Prostate gland (tissue), 2 donors: ENCODE results near the gene TFEB.

Source experiments
- POLR2A ChIP-seq: fragments of 450-650 bp; IDR thresholded peaks from one replicate; pipeline ENCODE4 v1.6.1; 2016; ENCODE audit warnings: antibody characterized with exemption, mild to moderate bottlenecking
- POLR2AphosphoS5 ChIP-seq: sonication (generic); formaldehyde crosslinking; IDR thresholded peaks from one replicate; pipeline ENCODE4 v1.6.1; 2017; ENCODE audit warnings: antibody characterized with exemption
- TF ChIP-seq, protein P1 (sequence below), 4 experiments: fragments of 200-600 bp in 2 of 4; fragments of 450-650 bp in 2 of 4; sonication (generic) in 2 of 4; IDR thresholded peaks; 1 replicate in 3 of 4; 2 replicates in 1 of 4; pipeline ENCODE4 v1.5.1; 2016 to 2019; ENCODE audit warnings: antibody characterized with exemption in 4 of 4, mild to moderate bottlenecking in 2 of 4, moderate library complexity in 2 of 4

DNA sequence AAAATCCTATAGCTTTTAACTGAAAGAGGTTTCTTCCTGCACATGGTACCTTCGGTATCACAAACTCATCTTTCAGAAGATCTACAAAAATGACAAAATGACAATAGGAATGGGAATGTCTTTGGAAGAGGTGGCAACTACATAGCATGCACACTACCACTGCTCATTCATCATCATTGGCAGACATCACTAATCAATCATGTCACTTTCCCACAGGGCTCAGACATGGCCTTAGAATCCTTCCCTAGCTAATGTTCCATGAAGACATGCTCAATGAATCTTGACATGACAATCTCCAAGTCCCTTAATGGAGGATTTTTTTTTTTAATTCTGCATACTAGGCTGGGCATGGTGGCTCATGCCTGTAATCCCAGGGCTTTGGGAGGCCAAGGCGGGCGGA lies 15.0 kb upstream of the TFEB start:
- TF ChIP-seq, protein P1, sequence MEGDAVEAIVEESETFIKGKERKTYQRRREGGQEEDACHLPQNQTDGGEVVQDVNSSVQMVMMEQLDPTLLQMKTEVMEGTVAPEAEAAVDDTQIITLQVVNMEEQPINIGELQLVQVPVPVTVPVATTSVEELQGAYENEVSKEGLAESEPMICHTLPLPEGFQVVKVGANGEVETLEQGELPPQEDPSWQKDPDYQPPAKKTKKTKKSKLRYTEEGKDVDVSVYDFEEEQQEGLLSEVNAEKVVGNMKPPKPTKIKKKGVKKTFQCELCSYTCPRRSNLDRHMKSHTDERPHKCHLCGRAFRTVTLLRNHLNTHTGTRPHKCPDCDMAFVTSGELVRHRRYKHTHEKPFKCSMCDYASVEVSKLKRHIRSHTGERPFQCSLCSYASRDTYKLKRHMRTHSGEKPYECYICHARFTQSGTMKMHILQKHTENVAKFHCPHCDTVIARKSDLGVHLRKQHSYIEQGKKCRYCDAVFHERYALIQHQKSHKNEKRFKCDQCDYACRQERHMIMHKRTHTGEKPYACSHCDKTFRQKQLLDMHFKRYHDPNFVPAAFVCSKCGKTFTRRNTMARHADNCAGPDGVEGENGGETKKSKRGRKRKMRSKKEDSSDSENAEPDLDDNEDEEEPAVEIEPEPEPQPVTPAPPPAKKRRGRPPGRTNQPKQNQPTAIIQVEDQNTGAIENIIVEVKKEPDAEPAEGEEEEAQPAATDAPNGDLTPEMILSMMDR (IDR thresholded peaks at IDR 0.05), result no peak
- TF ChIP-seq POLR2AphosphoS5, result no peak
- no peak for TF ChIP-seq POLR2A
